HG03565 (cell line): ENCODE data around the gene SNORC.
"Not testable (repeated sequence)": the region's sequence is repeated elsewhere in the genome, so short reads cannot be mapped to it uniquely, and the experiment has no call there.

Experiments
- ATAC-seq: cut with Tn5 transposase; IDR thresholded peaks from one replicate; pipeline ENCODE4 v1.9.1; 2021; ENCODE audit warnings: mild to moderate bottlenecking, moderate library complexity; ENCODE audit not compliant: unreplicated experiment

Gene SNORC

DNA sequence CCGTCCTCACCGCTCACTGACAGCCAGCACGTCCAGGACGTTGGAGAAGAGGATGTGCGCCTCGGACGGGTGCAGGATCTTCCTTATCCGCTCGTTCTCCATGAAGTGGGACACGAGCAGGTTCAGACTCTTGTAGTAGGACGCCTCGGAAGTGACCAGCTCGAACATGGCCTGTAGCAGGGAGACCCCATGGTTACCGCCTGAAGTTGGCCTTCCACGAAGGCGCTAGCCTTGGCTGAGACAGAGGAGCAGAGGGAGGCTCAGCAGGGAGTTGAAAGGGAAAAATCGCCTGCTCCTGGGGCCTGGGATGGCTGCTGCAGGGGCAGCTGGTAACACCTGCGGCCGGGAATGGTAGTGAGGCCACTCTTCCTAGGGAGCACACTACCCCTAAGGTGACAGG lies 24.7 kb downstream of the SNORC start:
- ATAC-seq = no peak

- no peak for ATAC-seq
Observed at GRCh38 chr2:232896111-232896510, 26.0 kb downstream of the SNORC start.

DNA sequence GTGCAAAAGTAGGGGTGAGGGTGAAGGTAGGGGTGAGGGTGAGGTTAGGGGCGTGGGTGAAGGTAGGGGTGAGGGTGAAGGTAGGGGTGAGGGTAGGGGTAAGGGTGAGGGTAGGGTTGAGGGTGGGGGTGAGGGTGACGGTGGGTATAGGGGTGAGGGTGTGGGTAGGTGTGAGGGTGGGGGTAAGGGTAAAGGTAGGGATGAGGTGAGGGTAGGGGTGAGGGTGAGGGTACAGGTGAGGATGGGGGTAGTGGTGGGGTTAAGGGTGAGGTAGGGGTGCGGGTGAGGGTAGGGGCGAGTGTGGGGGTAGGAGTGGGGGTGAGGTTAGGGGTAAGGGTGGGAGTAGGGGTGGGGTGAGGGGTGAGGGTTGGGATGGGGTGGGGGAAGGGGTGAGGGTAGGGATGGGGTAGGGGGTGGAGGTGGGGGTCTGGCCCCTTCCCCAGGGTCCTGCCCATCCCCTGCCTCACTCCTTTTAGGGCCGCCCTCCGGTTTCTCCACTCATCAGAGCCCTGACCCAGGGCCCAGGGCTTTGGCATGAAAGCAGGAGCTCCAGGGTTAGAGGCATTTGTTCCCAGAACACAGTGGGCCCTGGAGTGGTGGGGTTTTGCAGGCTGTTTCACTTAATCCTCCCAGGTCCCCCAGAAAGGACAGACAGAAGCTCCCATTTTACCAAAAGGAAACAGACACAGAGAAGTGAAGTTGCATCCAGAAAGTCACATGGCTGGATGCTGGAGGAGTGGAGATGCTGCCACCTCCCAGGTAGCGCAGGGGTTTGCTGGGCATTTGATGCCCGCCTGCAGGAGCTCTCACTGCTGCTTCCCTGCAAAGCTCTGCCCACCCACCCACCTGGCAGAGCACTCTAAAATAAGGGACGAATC lies 26.9 kb downstream of the SNORC start:
- ATAC-seq = no peak

DNA sequence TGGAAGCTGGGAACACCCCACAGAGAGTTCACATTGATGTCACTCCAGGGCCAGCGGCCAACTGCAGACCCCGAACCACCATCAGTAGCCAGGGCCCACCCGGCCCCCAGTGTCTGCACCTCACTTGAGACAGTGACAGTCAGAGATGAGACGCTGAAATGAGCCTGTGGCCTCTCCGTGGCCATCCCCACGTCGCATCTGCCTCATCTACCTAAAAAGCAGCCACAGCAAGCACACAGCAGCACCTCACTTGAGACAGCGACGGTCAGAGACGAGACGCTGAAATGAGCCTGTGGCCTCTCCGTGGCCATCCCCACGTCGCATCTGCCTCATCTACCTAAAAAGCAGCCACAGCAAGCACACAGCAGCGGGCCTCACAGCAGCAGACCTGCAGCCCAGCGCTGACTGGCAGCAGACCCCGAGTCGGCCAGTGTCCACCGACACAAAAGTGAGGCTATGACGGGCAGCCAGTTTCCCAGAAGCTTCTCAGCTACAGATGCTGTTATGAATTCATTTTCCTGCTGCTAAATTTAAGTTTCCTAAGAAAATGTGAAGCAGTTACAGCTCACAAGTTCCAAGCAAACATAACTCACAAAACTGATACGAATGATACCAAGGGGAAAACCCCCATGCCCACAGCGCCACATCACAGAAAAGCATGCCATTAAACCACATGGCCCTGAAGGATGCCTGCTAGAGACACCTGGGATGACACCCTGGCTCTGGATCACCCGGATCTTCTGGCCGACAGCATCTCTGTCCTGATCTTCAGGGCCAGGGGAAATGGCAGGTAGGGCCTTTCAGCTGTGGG lies 27.7 kb downstream of the SNORC start:
- ATAC-seq = no peak

GRCh38 chr2:232898592-232899543 lies 28.8 kb downstream of the SNORC start:
- ATAC-seq = no peak

DNA sequence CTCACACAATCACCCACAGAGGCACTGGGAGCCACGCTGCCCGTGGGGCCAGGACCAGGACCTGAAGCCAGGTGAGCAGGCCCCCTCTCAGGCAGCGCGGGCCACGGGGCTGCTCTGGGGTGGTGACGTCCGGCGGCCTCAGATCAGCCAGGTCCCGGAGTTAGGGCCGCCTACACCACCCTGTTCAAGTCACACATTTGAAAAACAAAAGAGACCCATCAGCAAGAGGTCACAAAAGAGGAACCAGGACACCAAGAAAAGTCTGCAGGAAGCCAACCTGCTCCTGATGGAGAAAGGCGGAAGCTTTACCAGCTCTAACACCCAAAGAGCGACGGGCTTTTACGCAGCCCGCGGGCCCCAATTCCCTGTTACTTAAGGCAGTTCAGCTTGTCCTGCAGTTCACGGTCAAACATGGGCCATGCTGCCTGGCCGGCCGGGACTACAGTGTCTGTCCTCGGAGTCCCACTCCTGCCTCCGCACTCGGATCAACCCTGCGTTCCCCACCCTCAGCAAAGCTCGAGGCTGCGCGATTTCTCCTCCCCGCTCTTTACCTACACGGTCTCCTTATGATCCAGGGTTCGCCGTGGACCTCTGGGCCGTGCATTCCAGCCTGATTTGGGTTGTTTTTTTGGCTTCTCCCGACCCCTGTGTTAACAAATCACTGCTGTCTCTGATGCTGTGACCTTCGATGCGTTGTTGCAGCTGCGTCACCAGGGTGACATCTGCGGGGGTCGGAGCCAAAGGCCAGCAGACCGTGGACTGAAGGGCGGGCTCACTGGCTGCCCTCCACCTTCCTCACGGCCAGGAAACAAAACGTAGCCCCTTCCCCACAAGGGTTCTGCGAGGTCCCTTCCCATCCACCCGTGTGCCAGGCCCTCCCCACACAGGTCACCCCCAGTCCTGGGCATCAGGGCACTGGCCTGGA lies 31.0 kb downstream of the SNORC start:
- ATAC-seq = no peak

GRCh38 chr2:232901736-232902578 lies 31.9 kb downstream of the SNORC start:
- ATAC-seq = no peak

DNA sequence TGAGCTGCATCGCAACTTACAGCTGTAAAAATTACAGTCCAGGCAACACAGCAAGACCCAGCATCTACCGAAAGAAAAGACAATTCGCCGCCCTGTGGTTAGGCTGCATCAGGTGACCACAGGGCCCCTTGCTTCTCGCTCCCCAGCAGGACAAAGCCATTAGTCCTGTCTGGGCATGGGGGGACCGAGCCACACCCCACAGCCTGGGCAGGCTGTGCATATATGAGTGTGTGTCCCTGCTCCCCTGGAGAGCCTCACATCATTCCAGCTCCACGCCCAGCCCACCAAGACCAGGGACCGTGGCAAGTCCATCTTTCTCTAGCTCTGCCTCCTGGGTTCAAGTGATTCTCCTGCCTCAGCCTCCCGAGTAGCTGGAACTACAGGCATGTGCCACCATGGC lies 33.9 kb downstream of the SNORC start:
- ATAC-seq = no peak

DNA sequence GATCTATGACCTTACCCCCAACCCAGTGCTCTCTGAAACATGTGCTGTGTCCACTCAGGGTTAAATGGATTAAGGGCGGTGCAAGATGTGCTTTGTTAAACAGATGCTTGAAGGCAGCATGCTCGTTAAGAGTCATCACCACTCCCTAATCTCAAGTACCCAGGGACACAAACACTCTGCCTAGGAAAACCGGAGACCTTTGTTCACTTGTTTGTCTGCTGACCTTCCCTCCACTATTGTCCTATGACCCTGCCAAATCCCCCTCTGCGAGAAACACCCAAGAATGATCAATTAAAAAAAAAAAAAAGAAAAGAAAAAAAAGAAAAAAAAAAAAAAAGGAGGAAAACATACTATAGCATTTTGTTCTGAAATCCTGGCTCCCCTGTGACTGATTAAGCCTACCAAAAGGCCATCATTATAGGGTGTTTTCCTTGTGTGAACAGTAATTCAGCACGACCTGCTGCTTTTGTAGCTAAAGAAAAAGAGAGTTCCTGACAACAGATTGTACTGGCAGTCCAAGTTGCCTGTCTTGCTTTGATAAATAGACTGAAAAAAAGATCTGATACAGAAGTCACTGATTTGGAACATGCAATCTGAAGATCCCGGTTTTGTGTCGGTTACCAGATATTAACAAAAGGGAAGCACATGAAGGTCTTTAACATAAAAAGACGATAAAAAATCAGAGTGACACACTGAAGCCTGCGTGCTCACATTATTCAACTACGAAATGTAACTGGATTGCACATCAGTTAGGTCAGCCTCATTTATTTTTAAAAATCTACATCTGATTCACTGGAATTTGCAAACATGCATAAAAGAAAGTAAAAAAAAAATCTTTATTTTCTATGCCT lies 37.0 kb downstream of the SNORC start:
- not testable (repeated sequence) for ATAC-seq

DNA sequence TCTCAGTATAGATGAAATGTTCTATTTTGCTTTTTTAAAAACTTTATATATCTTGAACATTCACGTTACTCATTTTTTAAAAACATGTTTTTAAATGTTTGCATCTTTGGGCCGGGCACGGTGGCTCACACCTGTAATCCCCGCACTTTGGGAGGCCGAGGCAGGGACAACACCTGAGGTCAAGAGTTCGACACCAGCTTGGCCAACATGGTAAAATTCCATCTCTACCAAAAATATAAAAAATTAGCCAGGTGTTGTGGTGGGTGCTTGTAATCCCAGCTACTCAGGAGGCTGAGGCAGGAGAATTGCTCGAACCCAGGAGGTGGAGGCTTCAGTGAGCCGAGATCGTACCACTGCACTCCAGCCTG lies 37.6 kb downstream of the SNORC start:
- ATAC-seq = not testable (repeated sequence)

- no peak for ATAC-seq
Observed at GRCh38 chr2:232908695-232909094, 38.6 kb downstream of the SNORC start.

DNA sequence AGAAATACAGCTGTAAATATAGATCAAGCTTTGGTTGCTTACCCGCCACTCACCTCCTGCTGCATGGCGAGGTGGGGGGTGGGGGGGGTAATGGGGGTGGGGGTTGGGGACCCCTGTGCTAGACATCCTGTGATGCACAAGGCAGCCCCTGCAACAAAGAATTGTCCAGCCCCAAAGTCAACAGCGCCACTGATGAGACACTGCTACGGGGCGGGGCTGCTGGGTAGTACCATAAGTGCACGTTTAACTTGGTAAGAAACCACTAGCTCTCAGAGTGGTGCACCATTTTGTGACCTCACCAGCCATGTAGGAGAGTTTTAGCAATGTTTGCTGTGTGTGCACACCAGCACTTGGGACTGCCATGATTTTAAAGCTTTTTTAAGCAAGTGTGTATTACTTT lies 40.3 kb downstream of the SNORC start:
- ATAC-seq = no peak

DNA sequence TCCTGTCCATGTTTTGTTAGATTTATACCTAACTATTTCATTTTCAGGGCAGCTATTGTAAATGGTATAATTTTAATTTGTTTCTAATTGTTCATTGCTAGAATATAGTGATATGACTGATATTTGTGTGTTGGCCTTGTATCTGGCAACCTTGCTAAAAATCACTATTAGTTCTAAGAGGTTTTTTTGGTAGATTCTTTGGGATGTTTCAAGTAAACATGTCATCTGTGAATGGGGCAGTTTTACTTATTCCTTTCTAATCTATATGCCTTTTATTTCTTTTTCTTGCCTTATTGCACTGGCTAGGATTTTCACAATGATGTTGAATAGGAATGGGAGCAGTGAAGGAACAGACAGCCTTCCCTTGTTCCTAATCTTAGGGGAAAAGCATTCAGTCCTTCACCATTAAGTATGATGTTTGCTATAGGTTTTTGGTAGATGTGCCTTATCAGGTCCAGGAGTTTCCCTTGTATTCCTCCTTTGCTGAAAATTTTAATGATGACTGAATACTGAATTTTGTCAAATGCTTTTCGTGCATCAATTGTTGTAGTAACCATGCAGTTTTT lies 41.7 kb downstream of the SNORC start:
- ATAC-seq = no peak

DNA sequence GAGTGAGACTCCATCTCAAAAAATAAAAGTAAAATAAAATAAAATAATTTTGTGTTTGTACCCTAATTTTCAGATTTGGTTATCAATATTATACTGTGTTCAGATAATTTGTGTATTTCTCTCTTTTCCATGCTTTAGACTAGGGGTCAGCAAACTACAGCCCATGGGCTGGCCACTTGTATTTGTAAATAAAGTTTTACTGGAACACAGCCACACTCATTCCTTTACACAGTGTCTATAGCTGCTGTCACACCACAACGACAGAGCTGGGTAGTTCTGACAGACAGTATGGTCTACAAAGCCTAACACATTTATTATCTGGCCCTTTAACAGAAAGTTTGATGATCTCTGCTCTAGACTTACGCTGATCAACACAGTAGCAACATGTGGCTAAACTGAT lies 43.8 kb downstream of the SNORC start:
- no peak for ATAC-seq

DNA sequence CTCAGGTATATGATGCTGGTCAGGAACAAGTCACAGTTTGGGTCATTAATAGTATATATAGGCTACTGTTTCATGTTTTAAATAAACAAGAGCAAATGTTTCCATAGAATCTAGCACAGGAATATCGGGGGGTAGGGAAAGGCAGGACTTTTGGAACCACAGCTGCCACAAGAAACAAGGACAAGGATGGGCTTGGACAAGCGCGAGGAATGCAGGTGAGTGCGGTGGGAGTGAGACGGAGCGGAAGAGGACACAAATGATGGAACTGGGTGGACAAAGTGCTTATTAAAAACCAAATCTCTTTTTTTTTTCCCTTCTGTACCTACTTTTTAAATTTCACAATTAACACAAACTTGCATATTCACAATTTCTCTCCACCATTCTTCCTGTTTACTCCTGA lies 49.1 kb downstream of the SNORC start:
- no peak for ATAC-seq

- no peak for ATAC-seq
Observed at GRCh38 chr2:232920055-232920454, 50.0 kb downstream of the SNORC start.

- no peak for ATAC-seq
Observed at GRCh38 chr2:232920760-232921159, 50.7 kb downstream of the SNORC start.

DNA sequence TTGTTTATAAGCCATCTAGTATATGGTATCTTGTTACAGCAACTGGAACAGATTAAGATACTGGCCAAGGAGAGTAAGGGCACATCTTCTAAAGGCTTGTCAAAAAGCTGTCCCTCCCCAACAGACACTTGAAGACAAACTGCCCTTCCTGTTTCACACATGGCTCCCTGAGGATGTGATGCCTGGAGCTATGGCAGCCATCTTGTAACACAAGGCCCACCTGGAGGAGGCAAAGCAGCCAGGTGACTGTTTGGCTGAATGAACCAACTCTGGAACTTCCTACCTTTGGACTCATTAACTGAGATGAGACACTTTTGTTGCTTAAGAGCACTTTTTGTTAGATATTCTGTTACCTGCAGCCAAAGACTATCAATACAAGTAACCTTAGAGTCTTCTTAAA lies 54.4 kb downstream of the SNORC start:
- no peak for ATAC-seq
